ENCODE data around the gene F2. TPM values are rescaled to one million over a fixed set of nuclear protein-coding genes. Genes with fewer than 3 reads are reported as not detected.

The F2 gene
- total and polyA plus RNA-seq, 2 donors (not counting 1 experiment from before 2014, with no cell fraction given), result not detected

GRCh38 chr11:46701078-46701654, 17.8 kb upstream of the F2 start:
- Mint-ChIP-seq H3K27ac (peak overlapping the region; percentile 93), H3K4me3 (peak overlapping the region; percentile 96), H3K4me1 (peaks cover 42% of the 10 kb centered on the region), H3K9me3 (ENCODE audit: insufficient read depth) (no peaks in the 10 kb centered on the region), H3K27me3 (no peaks in the 10 kb centered on the region)
- Histone ChIP-seq H2AFZ (ENCODE audit: insufficient read depth, low read depth, low read length, poor library complexity, severe bottlenecking) (peak overlapping the region; percentile 98), H3K36me3 (replicated peaks in 1 of 2; ENCODE audit: control extremely low read depth in 1 of 2, control insufficient read depth in 1 of 2, extremely low read depth in 1 of 2, insufficient read depth in 2 of 2, low read length in 1 of 2) (peaks cover 3 to 40% of the 10 kb centered on the region in 2 experiments), H3K9me3 (ENCODE audit: control extremely low read depth in 1 of 3, control insufficient read depth in 2 of 3, insufficient read depth in 1 of 3, low read length in 2 of 3) (no peaks in the 10 kb centered on the region), H3K79me2 (ENCODE audit: control insufficient read depth, insufficient read depth, low read length) (peaks cover 85% of the 10 kb centered on the region), H4K20me1 (ENCODE audit: control insufficient read depth, insufficient read depth, low read length, poor library complexity, severe bottlenecking) (peaks cover 31% of the 10 kb centered on the region), H3K27ac (ENCODE audit: low read length in 2 of 2) (peak overlapping the region; percentile 47 to 86), H3K9ac (ENCODE audit: low read length) (peak overlapping the region; percentile 88), H3K4me1 (ENCODE audit: control insufficient read depth in 2 of 2, insufficient read depth in 2 of 2, low read length in 2 of 2) (peaks cover 30 to 39% of the 10 kb centered on the region in 2 donors), H3K4me2 (replicated peaks; ENCODE audit: low read depth, low read length, poor library complexity, severe bottlenecking) (peak overlapping the region; percentile 94), H3K27me3 (replicated peaks in 1 of 4; ENCODE audit: control extremely low read depth in 1 of 4, control insufficient read depth in 3 of 4, insufficient read depth in 4 of 4, low read length in 3 of 4) (no peaks in the 10 kb centered on the region), H3K4me3 (ENCODE audit: control extremely low read depth in 1 of 5, extremely low read depth in 1 of 5, insufficient read depth in 1 of 5, low read depth in 2 of 5, low read length in 4 of 5) (peak overlapping the region; percentile 87 to 100 (median 98))
- WGBS (ENCODE audit: insufficient coverage), result 1% methylated on average over 29 of the region's 29 CpGs
- no peak for ATAC-seq (ENCODE audit: low read depth)
- ChIA-PET CTCF (interaction anchor here (0.8 to 1.7 kb wide), 4 partner anchors 82 to 126 kb away, joined by 3 read pairs; partner anchors contain the start of genes AMBRA1, ATG13 and HARBI1), POLR2A (interaction anchor here (0.6 to 1.1 kb wide), 3 partner anchors 84 to 697 kb away, joined by 3 to 4 read pairs (median 3); partner anchors contain the start of genes ATG13, DDB2 and HARBI1)
- TF ChIP-seq EZH2 (IDR thresholded peaks at IDR 0.05; ENCODE audit: borderline replicate concordance, insufficient read depth, low read depth, low read length, poor library complexity, severe bottlenecking) (no peak), CTCF (IDR thresholded peaks at IDR 0.05) (no peak)
- intact Hi-C loops (cut with micrococcal nuclease), result loop anchor here (2.0 to 5.0 kb wide), 5 partner anchors 236 to 1554 kb away; partner anchors contain the start of genes ARFGAP2, CSTPP1, FNBP4 and PRDM11
- no peak for DNase-seq

- Histone ChIP-seq H4K20me1 (ENCODE audit: control insufficient read depth, insufficient read depth, low read length, poor library complexity, severe bottlenecking) (no peaks in the 10 kb centered on the region), H3K79me2 (ENCODE audit: control insufficient read depth, insufficient read depth, low read length) (peaks cover 45% of the 10 kb centered on the region), H3K36me3 (replicated peaks in 1 of 2; ENCODE audit: control extremely low read depth in 1 of 2, control insufficient read depth in 1 of 2, extremely low read depth in 1 of 2, insufficient read depth in 2 of 2, low read length in 1 of 2) (peaks cover 1 to 52% of the 10 kb centered on the region in 2 experiments), H3K27ac (ENCODE audit: low read length in 2 of 2) (no peak overlapping the region), H3K4me2 (replicated peaks; ENCODE audit: low read depth, low read length, poor library complexity, severe bottlenecking) (no peak overlapping the region), H3K9me3 (ENCODE audit: control extremely low read depth in 1 of 3, control insufficient read depth in 2 of 3, insufficient read depth in 1 of 3, low read length in 2 of 3) (no peaks in the 10 kb centered on the region), H3K4me1 (ENCODE audit: control insufficient read depth in 2 of 2, insufficient read depth in 2 of 2, low read length in 2 of 2) (peaks cover 12 to 16% of the 10 kb centered on the region in 2 donors), H3K27me3 (replicated peaks in 1 of 4; ENCODE audit: control extremely low read depth in 1 of 4, control insufficient read depth in 3 of 4, insufficient read depth in 4 of 4, low read length in 3 of 4) (no peaks in the 10 kb centered on the region), H3K4me3 (ENCODE audit: control extremely low read depth in 1 of 5, extremely low read depth in 1 of 5, insufficient read depth in 1 of 5, low read depth in 2 of 5, low read length in 4 of 5) (no peak overlapping the region), H2AFZ (ENCODE audit: insufficient read depth, low read depth, low read length, poor library complexity, severe bottlenecking) (no peak overlapping the region), H3K9ac (ENCODE audit: low read length) (no peak overlapping the region)
- ChIA-PET CTCF (no interaction called here), POLR2A (no interaction called here)
- no peaks in the 10 kb centered on the region for H3K27me3 Mint-ChIP-seq
- 99% methylated on average over 29 of the region's 31 CpGs for WGBS (ENCODE audit: insufficient coverage)
- ATAC-seq (ENCODE audit: low read depth), result no peak
- no peak overlapping the region for H3K4me3 Mint-ChIP-seq
- no peak overlapping the region for H3K27ac Mint-ChIP-seq
- intact Hi-C loops (cut with micrococcal nuclease), result no loop called here
- TF ChIP-seq CTCF (IDR thresholded peaks at IDR 0.05) (no peak), EZH2 (IDR thresholded peaks at IDR 0.05; ENCODE audit: borderline replicate concordance, insufficient read depth, low read depth, low read length, poor library complexity, severe bottlenecking) (no peak)
- no peaks in the 10 kb centered on the region for H3K9me3 Mint-ChIP-seq (ENCODE audit: insufficient read depth)
- H3K4me1 Mint-ChIP-seq, result peaks cover 22% of the 10 kb centered on the region
- no peak for DNase-seq
Measured at GRCh38 chr11:46705070-46705688, 13.8 kb upstream of the F2 start.

Measured in B cell (primary cell).